SU-DHL-6 (cell line): Measurements from ENCODE around the gene GOLPH3.

Experiments used
- H2AFZ ChIP-seq: fragments of 200-600 bp; sonication (generic); 2 replicates; pipeline ENCODE4 v1.6.1; 2014; ENCODE audit warnings: low read depth, mild to moderate bottlenecking, moderate library complexity, mixed read lengths, antibody characterized with exemption, low read length; ENCODE audit not compliant: severe bottlenecking
- H3F3A ChIP-seq: fragments of 200-600 bp; shearing (Covaris generic); 2 replicates; pipeline ENCODE4 v1.6.0; 2016; ENCODE audit warnings: antibody characterized with exemption, mild to moderate bottlenecking; ENCODE audit not compliant: insufficient read depth
- H3K27ac ChIP-seq: fragments of 200-600 bp; sonication (generic); 2 replicates; pipeline ENCODE4 v1.5.1; 2016; ENCODE audit warnings: low read depth, mild to moderate bottlenecking, low read length, moderate library complexity, mixed read lengths
- H3K27me3 ChIP-seq: fragments of 200-600 bp; sonication (generic), shearing (Covaris generic); 2 replicates; pipeline ENCODE4 v1.6.0; 2014; ENCODE audit warnings: mild to moderate bottlenecking, low read length
- H3K36me3 ChIP-seq: fragments of 200-600 bp; sonication (generic); 2 replicates; pipeline ENCODE4 v1.6.1; 2014; ENCODE audit warnings: mild to moderate bottlenecking, low read length, mixed read lengths
- H3K4me2 ChIP-seq: fragments of 300-600, 200-600 bp; shearing (Covaris generic), sonication (generic); 2 replicates; pipeline ENCODE4 v1.6.0; 2014; ENCODE audit warnings: low read length, low read depth, mild to moderate bottlenecking; ENCODE audit not compliant: poor library complexity, severe bottlenecking
- H3K4me3 ChIP-seq: fragments of 200-600 bp; sonication (generic); 2 replicates; pipeline ENCODE4 v1.5.1; 2014; ENCODE audit warnings: antibody characterized with exemption, low read length, mild to moderate bottlenecking, mixed read lengths; ENCODE audit not compliant: insufficient read depth, poor library complexity, severe bottlenecking
- H3K79me2 ChIP-seq: fragments of 200-600 bp; sonication (generic); 2 replicates; pipeline ENCODE4 v1.6.1; 2014; ENCODE audit warnings: mild to moderate bottlenecking, low read length, moderate library complexity; ENCODE audit not compliant: insufficient read depth
- H3K9ac ChIP-seq: fragments of 200-600 bp; sonication (generic); 2 replicates; pipeline ENCODE4 v1.7.0; 2014; ENCODE audit warnings: mild to moderate bottlenecking, low read length
- H3K9me2 ChIP-seq: fragments of 200-600 bp; sonication (generic); replicated peaks from 2 replicates; pipeline ENCODE4 v1.6.1; 2014; ENCODE audit warnings: low read length; ENCODE audit not compliant: insufficient read depth
- H3K9me3 ChIP-seq: fragments of 200-600 bp; sonication (generic); 2 replicates; pipeline ENCODE4 v1.6.1; 2014; ENCODE audit warnings: low read length, mixed read lengths; ENCODE audit not compliant: insufficient read depth
- H4K20me1 ChIP-seq: fragments of 200-600 bp; sonication (generic); 2 replicates; pipeline ENCODE4 v1.6.1; 2014; ENCODE audit warnings: low read depth, mild to moderate bottlenecking, antibody characterized with exemption, low read length, moderate library complexity, mixed read lengths
- EZH2phosphoT487 ChIP-seq: fragments of 200-600 bp; sonication (generic), shearing (Covaris generic); conservative IDR thresholded peaks from 2 replicates; pipeline ENCODE4 v1.6.1; 2018; ENCODE audit warnings: mild to moderate bottlenecking, antibody characterized with exemption, low read length, moderate library complexity, mixed read lengths
- TF ChIP-seq, protein P1 (sequence below): fragments of 200-600 bp; sonication (generic); IDR thresholded peaks from one replicate; pipeline ENCODE4 v1.5.1; 2017; ENCODE audit warnings: antibody characterized with exemption, mild to moderate bottlenecking, low read length, moderate library complexity; ENCODE audit not compliant: insufficient read depth, poor library complexity, severe bottlenecking

The GOLPH3 gene

DNA sequence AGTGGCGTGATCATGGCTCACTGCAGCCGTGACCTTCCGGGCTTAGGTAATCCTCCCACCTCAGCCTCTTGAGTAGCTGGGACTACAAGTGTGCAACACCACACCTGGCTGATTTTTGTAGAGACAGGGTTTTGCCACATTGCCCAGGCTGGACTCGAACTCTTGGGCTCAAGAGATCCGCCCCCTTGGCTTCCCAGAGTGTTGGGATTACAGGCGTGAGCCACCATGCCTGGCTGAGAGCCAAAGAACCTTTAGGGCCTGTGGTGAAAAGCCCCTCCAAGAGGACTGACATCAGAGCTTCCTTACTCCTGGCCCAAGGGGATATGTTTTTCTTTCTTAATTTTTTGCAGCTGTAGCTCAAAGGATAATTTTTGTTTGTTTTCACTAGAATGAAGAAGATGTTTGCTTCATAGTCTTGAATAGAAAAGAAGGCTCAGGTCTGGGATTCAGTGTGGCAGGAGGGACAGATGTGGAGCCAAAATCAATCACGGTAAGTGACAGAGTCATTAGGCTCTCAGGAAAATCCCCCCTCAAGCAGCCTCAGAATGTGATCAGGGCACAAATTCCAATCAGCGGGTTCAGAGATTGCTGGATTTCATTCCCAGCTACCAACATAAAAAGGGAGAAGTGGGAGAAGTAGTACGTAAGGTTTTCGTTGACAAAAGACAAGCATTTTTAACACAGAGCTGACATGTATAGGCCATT is 77.1 kb downstream of the GOLPH3 start:
- Histone ChIP-seq H3K9ac (no peak overlapping the region), H3K4me2 (no peak overlapping the region), H4K20me1 (no peaks in the 10 kb centered on the region), H3K79me2 (no peaks in the 10 kb centered on the region), H3K27ac (no peak overlapping the region), H3F3A (no peaks in the 10 kb centered on the region), H2AFZ (no peak overlapping the region), H3K9me3 (no peaks in the 10 kb centered on the region), H3K27me3 (no peaks in the 10 kb centered on the region), H3K9me2 (no peaks in the 10 kb centered on the region), H3K4me3 (no peak overlapping the region), H3K36me3 (no peaks in the 10 kb centered on the region)
- no peak for TF ChIP-seq EZH2phosphoT487
- TF ChIP-seq, protein P1, sequence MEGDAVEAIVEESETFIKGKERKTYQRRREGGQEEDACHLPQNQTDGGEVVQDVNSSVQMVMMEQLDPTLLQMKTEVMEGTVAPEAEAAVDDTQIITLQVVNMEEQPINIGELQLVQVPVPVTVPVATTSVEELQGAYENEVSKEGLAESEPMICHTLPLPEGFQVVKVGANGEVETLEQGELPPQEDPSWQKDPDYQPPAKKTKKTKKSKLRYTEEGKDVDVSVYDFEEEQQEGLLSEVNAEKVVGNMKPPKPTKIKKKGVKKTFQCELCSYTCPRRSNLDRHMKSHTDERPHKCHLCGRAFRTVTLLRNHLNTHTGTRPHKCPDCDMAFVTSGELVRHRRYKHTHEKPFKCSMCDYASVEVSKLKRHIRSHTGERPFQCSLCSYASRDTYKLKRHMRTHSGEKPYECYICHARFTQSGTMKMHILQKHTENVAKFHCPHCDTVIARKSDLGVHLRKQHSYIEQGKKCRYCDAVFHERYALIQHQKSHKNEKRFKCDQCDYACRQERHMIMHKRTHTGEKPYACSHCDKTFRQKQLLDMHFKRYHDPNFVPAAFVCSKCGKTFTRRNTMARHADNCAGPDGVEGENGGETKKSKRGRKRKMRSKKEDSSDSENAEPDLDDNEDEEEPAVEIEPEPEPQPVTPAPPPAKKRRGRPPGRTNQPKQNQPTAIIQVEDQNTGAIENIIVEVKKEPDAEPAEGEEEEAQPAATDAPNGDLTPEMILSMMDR, result no peak

DNA sequence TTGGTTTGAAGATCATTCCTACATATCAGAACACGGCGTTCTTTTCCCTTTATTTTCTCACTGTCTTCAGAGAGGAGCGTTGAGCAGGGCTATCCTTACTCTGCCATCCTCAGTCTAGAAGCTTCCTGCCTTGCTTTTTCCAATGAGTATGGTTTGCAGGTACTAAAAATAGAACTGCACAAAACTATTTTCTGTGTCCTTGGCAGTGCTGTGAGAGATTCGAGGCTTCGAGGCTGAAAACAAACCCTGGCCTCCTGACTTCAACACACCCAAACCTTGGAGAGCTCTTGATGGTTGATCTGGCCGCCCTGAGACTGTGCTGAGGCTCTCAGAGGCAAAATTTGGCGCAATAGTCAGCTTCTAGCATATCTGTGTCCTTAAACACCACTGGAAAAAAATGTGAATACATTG is 78.9 kb downstream of the GOLPH3 start:
- no peaks in the 10 kb centered on the region for H3F3A ChIP-seq

DNA sequence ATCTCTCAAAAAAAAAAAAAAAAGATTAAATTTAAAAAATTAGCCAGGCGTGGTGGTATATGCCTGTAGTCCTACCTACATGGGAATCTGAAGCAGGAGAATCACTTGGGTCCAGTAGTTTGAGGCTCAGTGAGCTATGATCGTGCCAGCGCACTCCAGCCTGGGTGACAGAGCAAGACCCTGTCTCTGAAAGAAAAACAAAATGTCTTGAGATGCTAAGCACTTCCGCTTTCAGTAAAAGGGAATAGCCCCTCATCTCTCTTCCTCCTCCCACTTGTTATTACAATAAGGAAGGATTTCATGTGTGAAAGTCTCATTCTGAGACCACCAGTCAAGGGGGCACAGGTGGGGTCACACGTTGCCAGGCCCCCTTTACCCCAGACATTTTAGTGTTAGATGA is 79.4 kb downstream of the GOLPH3 start:
- no peaks in the 10 kb centered on the region for H4K20me1 ChIP-seq
- H3F3A ChIP-seq, result no peaks in the 10 kb centered on the region
- H3K27ac ChIP-seq, result no peak overlapping the region
- no peaks in the 10 kb centered on the region for H3K27me3 ChIP-seq
- no peaks in the 10 kb centered on the region for H3K9me2 ChIP-seq
- no peaks in the 10 kb centered on the region for H3K9me3 ChIP-seq
- TF ChIP-seq, protein P1, result no peak
- TF ChIP-seq EZH2phosphoT487, result no peak
- no peaks in the 10 kb centered on the region for H3K36me3 ChIP-seq
- H2AFZ ChIP-seq, result no peak overlapping the region
- H3K4me3 ChIP-seq, result no peak overlapping the region
- no peak overlapping the region for H3K4me2 ChIP-seq
- H3K79me2 ChIP-seq, result no peaks in the 10 kb centered on the region
- H3K9ac ChIP-seq, result no peak overlapping the region

More for the DNA sequence above, 78.9 kb downstream of the GOLPH3 start:
- no peak overlapping the region for H3K27ac ChIP-seq
- no peaks in the 10 kb centered on the region for H4K20me1 ChIP-seq
- no peaks in the 10 kb centered on the region for H3K79me2 ChIP-seq
- no peaks in the 10 kb centered on the region for H3K9me2 ChIP-seq
- H3K4me2 ChIP-seq, result no peak overlapping the region
- TF ChIP-seq, protein P1, result no peak
- TF ChIP-seq EZH2phosphoT487, result no peak
- no peaks in the 10 kb centered on the region for H3K36me3 ChIP-seq
- no peak overlapping the region for H3K4me3 ChIP-seq
- no peak overlapping the region for H3K9ac ChIP-seq
- H2AFZ ChIP-seq, result no peak overlapping the region
- H3K27me3 ChIP-seq, result no peaks in the 10 kb centered on the region
- no peaks in the 10 kb centered on the region for H3K9me3 ChIP-seq
